IgD-negative memory B cell (primary cell): ENCODE results near the gene PRKCZ. TPM values are rescaled to one million over a fixed set of nuclear protein-coding genes. Genes with fewer than 3 reads are reported as not detected.

Source experiments
- polyA plus RNA-seq: library from polyadenylated mRNA; unstranded; fragments of 300-500 nt; fragmentation: Illumina TruSeq; gene quantifications from one replicate; pipeline ENCODE4 v1.2.3, GENCODE V29; 2021

Gene PRKCZ
- polyA plus RNA-seq, 1 donor from 2014 or later = 12.0 TPM

Other genes starting within 250 kb of the PRKCZ start
- 40.0 TPM for gene GNB1, start 159.3 kb upstream of the PRKCZ start, polyA plus RNA-seq
- not detected for gene CALML6, start 135.2 kb upstream of the PRKCZ start, polyA plus RNA-seq
- gene TMEM52, start 131.1 kb upstream of the PRKCZ start, polyA plus RNA-seq = not detected
- gene CFAP74, start 46.6 kb upstream of the PRKCZ start, polyA plus RNA-seq = not detected
- not detected for gene GABRD, start 31.1 kb upstream of the PRKCZ start, polyA plus RNA-seq
- 78.2 TPM for gene FAAP20, start 144.4 kb downstream of the PRKCZ start, polyA plus RNA-seq
- 0.78 TPM for gene SKI, start 177.9 kb downstream of the PRKCZ start, polyA plus RNA-seq